ENCODE results near the gene TOP1. TPM values are rescaled to one million over a fixed set of nuclear protein-coding genes. Genes with fewer than 3 reads are reported as not detected.

Gene TOP1
- total and polyA plus RNA-seq, 9 of the 15 experiments (the other 6 are each of a cell fraction or from before 2014, with no cell fraction given), result 26.4 to 127 (median 39.6) TPM

GRCh38 chr20:41150664-41151063 lies 122.0 kb downstream of the TOP1 start (continued):
- TF ChIP-seq CTCFL (IDR thresholded peaks at IDR 0.05; ENCODE audit: borderline replicate concordance, insufficient read depth, low read depth, low read length, poor library complexity, severe bottlenecking), result no peak
- TF ChIP-seq TEAD2 (tag; IDR thresholded peaks at IDR 0.05), result no peak
- no peak for TF ChIP-seq GMEB1 (CRISPR knock-in tag; IDR thresholded peaks at IDR 0.05)
- TF ChIP-seq SOX6 (IDR thresholded peaks at IDR 0.05), result 0 out of 2 replicates have a peak, but pooled peaks have one; percentile 37
- no peak for TF ChIP-seq THAP12 (CRISPR knock-in tag; IDR thresholded peaks at IDR 0.05)
- TF ChIP-seq HOXB6 (CRISPR knock-in tag; IDR thresholded peaks at IDR 0.05; ENCODE audit: borderline replicate concordance), result no peak
- TF ChIP-seq ETV1 (tag; conservative IDR thresholded peaks at IDR 0.05; ENCODE audit: low read depth), result 0 out of 2 replicates have a peak, but pooled peaks have one; percentile 36
- no peak for TF ChIP-seq ILF3 (IDR thresholded peaks at IDR 0.05; ENCODE audit: borderline replicate concordance)
- no peak for TF ChIP-seq GTF2F1 (IDR thresholded peaks at IDR 0.05; ENCODE audit: low read depth, low read length)
- TF ChIP-seq RHOXF2B (CRISPR knock-in tag; conservative IDR thresholded peaks at IDR 0.05), result no peak
- TF ChIP-seq POLR3G (IDR thresholded peaks at IDR 0.05; ENCODE audit: extremely low read depth, insufficient read length, insufficient replicate concordance), result no peak
- no peak for TF ChIP-seq E4F1 (CRISPR knock-in tag; IDR thresholded peaks at IDR 0.05; ENCODE audit: borderline replicate concordance)
- TF ChIP-seq ZKSCAN8 (CRISPR knock-in tag; IDR thresholded peaks at IDR 0.05), result no peak
- TF ChIP-seq MAFF (IDR thresholded peaks at IDR 0.05; ENCODE audit: low read length), result no peak
- peak; percentile 94 for TF ChIP-seq ATF7 (IDR thresholded peaks at IDR 0.05)
- TF ChIP-seq MNT (conservative IDR thresholded peaks at IDR 0.05), result no peak
- no peak for TF ChIP-seq ELF4 (CRISPR knock-in tag; IDR thresholded peaks at IDR 0.05)
- TF ChIP-seq RUNX1 (IDR thresholded peaks at IDR 0.05; ENCODE audit: low read depth), result no peak
- TF ChIP-seq LCOR (CRISPR knock-in tag; IDR thresholded peaks at IDR 0.05), result no peak
